ENCODE results near the gene SLC17A4.

SLC17A4 gene

DNA sequence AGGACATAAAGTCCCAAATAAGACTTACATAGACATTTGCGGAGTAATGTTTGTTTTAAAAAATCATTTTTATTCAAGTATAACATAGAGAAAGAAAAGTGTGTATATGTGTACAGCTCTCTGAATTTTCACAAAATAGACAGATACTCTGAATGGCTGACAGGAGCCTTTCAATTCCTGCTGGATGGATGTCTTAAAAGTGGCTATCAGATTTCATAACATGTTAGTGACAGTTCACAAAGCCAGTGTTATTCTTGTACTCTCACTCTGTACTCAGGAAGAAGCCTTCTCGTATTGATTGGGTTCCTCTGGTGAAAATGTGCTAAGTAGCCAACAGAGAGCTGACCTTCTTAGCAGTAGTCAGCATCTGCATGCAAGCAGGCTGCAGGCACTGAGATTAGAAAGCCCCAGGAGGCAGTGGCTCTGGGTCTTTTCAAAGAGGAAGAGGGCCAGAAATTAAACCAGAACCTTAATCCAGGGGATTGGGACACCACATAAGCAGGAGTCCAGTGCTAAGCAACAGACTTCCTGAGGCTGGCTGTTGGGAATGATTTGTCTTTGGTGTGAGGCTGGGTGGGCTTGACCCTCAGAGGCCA lies 19.7 kb downstream of the SLC17A4 start:
- H3K9me3 Mint-ChIP-seq = no peaks in the 10 kb centered on the region
- no peaks in the 10 kb centered on the region for H3K4me1 Mint-ChIP-seq
- H3K27me3 Mint-ChIP-seq = peaks cover 4% of the 10 kb centered on the region
- H3K36me3 Mint-ChIP-seq = no peaks in the 10 kb centered on the region
- H3K4me3 Mint-ChIP-seq = no peak overlapping the region
- no peak overlapping the region for H3K27ac Mint-ChIP-seq

DNA sequence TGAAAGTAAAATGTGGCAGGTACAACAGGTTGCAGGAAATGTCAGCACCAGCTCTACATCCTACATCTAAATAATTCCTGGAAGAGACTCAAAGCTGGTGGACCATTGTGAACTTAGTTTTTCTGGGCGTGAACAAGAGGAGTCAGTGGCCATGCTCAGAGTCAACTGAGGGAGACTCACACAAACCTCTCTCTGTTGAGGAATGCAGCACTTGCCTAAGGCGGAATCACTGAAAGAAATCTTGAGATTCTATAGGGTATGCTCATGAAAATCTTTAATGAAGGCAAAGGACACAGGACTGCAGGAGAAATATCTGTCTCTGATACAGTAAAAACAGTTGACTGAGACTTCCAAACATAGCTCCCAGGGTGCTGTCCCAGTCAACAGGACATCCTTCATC lies 22.5 kb downstream of the SLC17A4 start:
- no peaks in the 10 kb centered on the region for H3K4me1 Mint-ChIP-seq
- no peak overlapping the region for H3K27ac Mint-ChIP-seq
- H3K9me3 Mint-ChIP-seq = no peaks in the 10 kb centered on the region
- H3K36me3 Mint-ChIP-seq = no peaks in the 10 kb centered on the region
- peaks cover 3% of the 10 kb centered on the region for H3K27me3 Mint-ChIP-seq
- no peak overlapping the region for H3K4me3 Mint-ChIP-seq

DNA sequence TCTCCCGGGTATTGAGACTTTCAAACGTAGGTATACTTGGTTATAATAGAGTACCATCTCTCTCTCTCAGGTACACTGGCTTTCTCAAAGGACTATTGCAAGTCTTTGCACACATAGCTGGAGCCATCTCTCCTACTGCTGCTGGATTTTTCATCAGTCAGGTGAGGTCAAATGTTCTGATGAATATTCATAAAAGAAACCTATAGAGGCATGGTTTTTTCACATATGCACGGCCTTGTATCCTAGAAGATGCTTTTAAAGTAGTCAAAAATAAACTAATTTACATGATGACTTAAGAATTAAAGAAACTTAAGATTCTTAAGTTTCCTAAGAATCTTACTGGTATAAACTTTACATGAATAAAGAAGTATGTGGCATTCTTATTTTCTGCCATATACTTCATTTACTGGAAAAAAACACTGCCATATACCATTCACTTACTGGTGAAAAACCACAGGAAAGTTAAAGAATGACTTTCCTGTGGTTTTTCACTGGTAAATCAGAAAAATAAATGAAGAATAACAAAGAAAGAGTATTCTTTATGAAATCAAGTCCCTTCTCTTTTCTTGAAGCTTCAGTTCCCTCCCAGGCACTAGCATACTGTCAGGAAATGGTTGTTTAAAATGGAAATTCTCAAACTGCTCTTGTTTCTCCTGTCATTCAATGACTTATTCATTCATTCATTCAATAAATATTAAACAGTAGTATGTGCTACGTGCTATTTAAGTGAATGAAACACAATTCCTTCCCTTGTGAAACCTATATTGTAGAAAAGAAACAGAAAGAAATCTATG lies 23.5 kb downstream of the SLC17A4 start:
- Mint-ChIP-seq H3K36me3 (no peaks in the 10 kb centered on the region), H3K4me1 (no peaks in the 10 kb centered on the region)

DNA sequence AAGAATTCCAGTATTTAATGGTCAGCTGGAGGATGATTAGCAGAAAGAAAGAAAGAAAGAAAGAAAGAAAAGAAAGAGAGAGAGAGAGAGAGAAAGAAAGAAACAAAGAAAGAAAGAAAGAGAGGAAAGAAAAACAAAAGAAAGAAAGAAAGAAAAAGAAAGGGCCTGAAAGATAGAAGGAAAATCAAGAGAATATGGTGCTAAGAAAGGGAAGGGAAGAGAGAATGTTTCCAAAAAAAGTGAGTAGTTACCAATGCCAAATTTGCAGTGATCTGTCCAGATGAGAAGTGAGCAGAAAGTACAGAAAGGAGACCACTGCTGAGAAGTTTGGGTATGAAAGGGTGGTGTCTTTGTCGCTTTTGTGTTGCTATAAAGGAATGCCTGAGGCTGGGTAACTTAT lies 26.6 kb downstream of the SLC17A4 start:
- no peaks in the 10 kb centered on the region for H3K36me3 Mint-ChIP-seq
- H3K27me3 Mint-ChIP-seq = peaks cover 3% of the 10 kb centered on the region
- H3K9me3 Mint-ChIP-seq = no peaks in the 10 kb centered on the region
- H3K4me3 Mint-ChIP-seq = no peak overlapping the region
- H3K27ac Mint-ChIP-seq = no peak overlapping the region
- no peaks in the 10 kb centered on the region for H3K4me1 Mint-ChIP-seq

More for the DNA sequence above, 23.5 kb downstream of the SLC17A4 start:
- Mint-ChIP-seq H3K4me3 (no peak overlapping the region), H3K27ac (no peak overlapping the region), H3K9me3 (no peaks in the 10 kb centered on the region), H3K27me3 (peaks cover 3% of the 10 kb centered on the region)

DNA sequence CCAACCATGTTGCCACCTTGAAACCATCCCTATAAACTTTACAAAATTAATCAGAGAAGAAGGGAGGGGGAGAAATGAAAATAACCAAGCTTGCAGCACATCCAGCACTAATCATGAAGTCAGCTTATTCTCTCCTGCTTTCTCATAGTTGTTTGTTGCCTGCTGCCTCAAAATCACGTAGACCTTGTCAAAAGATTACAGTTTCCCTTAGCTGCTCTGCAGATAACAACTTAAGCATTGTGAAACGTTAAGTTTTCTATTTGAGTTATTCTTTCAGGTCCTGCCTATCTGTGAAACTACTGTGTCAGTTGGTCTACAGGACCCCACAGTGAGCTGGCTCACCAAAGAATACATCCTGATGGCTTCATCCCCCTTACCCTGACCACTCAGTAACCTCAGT lies 32.9 kb downstream of the SLC17A4 start:
- Mint-ChIP-seq H3K4me1 (no peaks in the 10 kb centered on the region), H3K4me3 (no peak overlapping the region), H3K36me3 (no peaks in the 10 kb centered on the region), H3K27ac (no peak overlapping the region), H3K27me3 (no peaks in the 10 kb centered on the region), H3K9me3 (no peaks in the 10 kb centered on the region)

DNA sequence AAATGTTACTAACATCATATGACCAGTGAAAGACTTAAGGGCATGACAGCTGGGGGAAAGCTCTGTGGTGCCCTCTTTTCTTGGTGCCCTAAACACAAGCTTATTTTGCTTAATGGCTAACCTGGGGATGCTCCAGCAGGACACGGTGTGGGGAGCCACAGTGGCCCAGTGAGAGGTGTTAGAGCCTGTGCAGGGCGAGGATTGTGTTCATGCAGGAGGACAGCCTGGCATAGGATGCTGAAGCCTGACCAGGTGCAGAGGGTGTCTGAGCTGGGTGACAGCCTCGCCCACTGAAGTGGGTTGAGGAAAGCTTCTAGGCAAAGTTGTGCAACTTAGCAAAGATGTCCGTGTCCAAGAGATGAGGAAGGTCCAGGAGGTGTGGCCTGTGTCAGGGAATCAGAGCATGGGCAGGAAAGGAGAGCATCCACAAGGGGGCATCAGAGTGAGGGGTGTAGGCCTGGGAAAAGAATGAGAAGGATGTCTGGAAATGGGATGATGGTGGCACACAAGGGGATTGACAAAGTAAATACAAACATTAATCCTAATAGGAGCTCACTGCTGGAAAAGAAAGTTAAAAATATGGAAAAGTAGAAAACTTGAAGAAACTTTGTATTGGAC lies 33.9 kb downstream of the SLC17A4 start:
- Mint-ChIP-seq H3K27ac (no peak overlapping the region), H3K4me3 (no peak overlapping the region), H3K4me1 (no peaks in the 10 kb centered on the region), H3K9me3 (no peaks in the 10 kb centered on the region), H3K27me3 (no peaks in the 10 kb centered on the region), H3K36me3 (no peaks in the 10 kb centered on the region)

DNA sequence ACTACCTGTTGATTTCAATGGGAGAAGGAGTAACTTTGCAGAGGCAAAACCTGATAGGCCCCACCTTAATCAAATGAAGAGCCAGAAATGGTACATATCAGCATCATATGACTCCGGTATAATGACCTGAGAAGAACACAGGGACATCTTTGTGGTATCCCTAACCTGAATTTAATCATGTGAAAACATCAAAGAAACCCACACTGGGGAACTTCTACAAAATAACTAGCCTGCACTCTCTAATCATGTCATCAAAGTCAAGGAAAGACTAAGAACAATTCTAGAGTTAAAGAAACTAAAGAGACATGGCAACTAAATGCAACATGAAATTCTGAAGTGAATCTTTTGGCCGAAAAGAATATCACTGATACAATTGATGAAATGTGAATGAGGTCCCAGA lies 34.9 kb downstream of the SLC17A4 start:
- H3K36me3 Mint-ChIP-seq = no peaks in the 10 kb centered on the region
- H3K4me1 Mint-ChIP-seq = no peaks in the 10 kb centered on the region
- H3K4me3 Mint-ChIP-seq = no peak overlapping the region
- H3K9me3 Mint-ChIP-seq = no peaks in the 10 kb centered on the region
- H3K27me3 Mint-ChIP-seq = no peaks in the 10 kb centered on the region
- H3K27ac Mint-ChIP-seq = no peak overlapping the region

DNA sequence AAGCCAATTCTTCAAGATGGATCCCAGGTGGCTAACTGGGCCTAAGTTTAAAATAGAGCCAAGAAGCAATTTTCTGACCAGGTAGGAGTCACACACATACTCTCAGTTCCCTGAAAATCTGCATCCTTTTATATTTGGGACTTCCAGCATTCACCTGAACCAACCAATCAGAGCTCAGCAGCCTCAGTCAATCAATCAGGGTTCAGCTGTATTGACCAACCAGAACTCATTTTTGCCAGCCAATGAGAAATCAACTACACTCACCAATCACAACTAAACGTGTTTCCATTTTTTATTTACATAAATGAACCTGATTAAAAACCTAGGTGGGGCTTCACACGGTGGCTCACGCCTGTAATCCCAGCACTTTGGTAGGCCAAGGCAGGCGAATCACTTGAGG lies 37.5 kb downstream of the SLC17A4 start:
- Mint-ChIP-seq H3K27me3 (no peaks in the 10 kb centered on the region), H3K9me3 (no peaks in the 10 kb centered on the region), H3K4me1 (no peaks in the 10 kb centered on the region), H3K4me3 (no peak overlapping the region), H3K27ac (no peak overlapping the region), H3K36me3 (no peaks in the 10 kb centered on the region)

DNA sequence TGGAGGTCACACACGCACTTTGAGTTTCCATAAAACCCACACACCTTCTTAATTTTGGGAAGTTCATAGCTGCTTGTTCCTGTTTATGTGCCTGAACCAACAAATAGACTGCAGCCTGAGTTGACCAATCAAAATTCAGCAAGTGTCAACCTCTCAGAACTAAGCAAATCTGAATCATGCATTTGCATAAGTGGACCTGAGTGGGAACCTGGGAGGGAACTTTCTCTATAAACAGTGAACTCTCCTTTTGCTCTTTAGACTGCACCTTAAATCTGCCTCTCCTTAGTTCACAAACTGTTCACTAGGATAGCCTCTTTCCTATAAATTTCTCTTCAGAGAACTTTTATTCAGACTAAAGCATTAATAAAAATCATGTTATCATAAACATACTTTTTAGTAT lies 39.4 kb downstream of the SLC17A4 start:
- H3K27ac Mint-ChIP-seq = no peak overlapping the region
- no peaks in the 10 kb centered on the region for H3K9me3 Mint-ChIP-seq
- no peaks in the 10 kb centered on the region for H3K36me3 Mint-ChIP-seq
- peaks cover 4% of the 10 kb centered on the region for H3K27me3 Mint-ChIP-seq
- H3K4me3 Mint-ChIP-seq = no peak overlapping the region
- no peaks in the 10 kb centered on the region for H3K4me1 Mint-ChIP-seq

DNA sequence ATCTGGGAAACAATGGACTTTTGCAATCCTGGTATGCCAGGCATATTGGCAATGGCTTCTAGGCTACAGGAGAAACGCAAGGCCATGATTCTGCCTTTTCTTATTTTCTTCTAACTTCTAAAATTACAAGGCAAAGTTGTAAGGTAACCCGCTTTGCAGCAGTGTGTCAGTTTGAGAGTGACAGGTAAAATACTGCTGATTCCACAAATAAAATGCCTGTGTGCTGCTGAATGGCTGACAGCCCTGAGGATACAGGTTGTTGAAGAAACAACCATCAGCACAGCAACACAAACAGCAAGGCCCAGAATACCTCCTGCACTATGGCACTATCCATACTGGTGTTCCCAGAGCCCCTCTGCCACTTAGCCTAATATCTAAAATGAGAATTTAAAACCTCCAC lies 40.2 kb downstream of the SLC17A4 start:
- no peaks in the 10 kb centered on the region for H3K36me3 Mint-ChIP-seq
- no peak overlapping the region for H3K4me3 Mint-ChIP-seq
- H3K4me1 Mint-ChIP-seq = no peaks in the 10 kb centered on the region

DNA sequence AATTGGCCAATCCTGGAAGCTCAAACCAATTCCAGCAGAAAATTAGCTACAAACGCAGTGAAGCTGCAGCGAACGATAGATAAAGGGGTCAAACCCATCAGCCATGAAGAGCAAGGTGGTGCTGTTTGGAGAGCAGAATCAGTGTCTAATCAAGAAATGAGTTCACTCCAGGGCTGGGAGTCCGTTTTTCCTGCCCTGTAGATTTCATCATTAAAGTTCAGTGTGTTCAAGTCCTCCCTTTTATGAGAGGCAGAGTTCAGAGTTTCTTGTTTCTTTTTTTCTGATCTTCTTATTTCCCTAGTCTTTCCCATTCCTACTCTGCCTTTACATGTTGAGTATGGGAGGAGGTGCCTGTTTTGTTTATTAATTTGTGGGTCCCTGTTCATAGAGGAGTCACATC lies 46.9 kb downstream of the SLC17A4 start:
- H3K9me3 Mint-ChIP-seq = no peaks in the 10 kb centered on the region
- no peaks in the 10 kb centered on the region for H3K36me3 Mint-ChIP-seq
- peaks cover 21% of the 10 kb centered on the region for H3K27me3 Mint-ChIP-seq
- no peak overlapping the region for H3K4me3 Mint-ChIP-seq
- no peak overlapping the region for H3K27ac Mint-ChIP-seq
- H3K4me1 Mint-ChIP-seq = no peaks in the 10 kb centered on the region

More for the DNA sequence above, 40.2 kb downstream of the SLC17A4 start:
- H3K27me3 Mint-ChIP-seq = peaks cover 6% of the 10 kb centered on the region
- no peak overlapping the region for H3K27ac Mint-ChIP-seq
- H3K9me3 Mint-ChIP-seq = no peaks in the 10 kb centered on the region

DNA sequence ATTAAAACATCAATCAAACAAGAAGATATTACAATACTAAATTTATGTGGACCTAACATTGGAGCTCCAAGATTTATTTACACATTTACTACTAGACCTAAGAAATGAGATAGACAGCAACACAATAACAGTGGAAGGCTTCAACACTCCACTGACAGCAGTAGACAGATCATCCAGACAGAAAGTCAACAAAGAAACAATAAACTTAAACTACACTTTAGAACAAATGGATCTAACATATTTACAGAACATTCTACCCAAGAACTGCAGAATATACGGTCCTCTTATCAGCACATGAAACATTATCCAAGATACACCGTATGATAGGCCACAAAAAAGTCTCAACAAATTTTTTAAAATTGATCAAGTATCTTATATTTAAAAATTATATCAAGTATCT lies 50.3 kb downstream of the SLC17A4 start:
- Mint-ChIP-seq H3K27ac (no peak overlapping the region), H3K27me3 (peaks cover 23% of the 10 kb centered on the region), H3K4me3 (no peak overlapping the region), H3K4me1 (no peaks in the 10 kb centered on the region), H3K36me3 (no peaks in the 10 kb centered on the region), H3K9me3 (no peaks in the 10 kb centered on the region)

DNA sequence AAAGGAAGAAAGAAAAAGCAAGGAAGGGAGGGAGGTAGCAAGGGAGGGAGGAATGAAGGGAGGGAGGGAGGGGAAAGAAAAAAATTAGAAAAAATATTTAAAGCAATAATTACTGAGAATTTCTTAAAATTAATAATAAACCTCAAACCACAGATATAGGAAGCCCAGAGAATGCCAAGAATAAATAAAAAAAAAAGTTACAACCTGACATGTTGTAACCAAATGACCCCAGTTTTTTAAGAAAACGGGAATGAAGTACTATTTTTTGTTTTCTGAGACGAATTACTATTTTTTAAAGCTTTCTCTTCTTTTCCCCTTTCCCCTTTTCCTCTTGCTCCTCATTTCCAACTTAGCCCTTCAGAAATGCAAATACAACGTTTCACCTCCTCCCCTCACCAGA lies 60.7 kb downstream of the SLC17A4 start:
- H3K36me3 Mint-ChIP-seq = no peaks in the 10 kb centered on the region
- H3K4me3 Mint-ChIP-seq = no peak overlapping the region
- H3K4me1 Mint-ChIP-seq = no peaks in the 10 kb centered on the region
- H3K9me3 Mint-ChIP-seq = no peaks in the 10 kb centered on the region
- no peak overlapping the region for H3K27ac Mint-ChIP-seq
- H3K27me3 Mint-ChIP-seq = peaks cover 11% of the 10 kb centered on the region

DNA sequence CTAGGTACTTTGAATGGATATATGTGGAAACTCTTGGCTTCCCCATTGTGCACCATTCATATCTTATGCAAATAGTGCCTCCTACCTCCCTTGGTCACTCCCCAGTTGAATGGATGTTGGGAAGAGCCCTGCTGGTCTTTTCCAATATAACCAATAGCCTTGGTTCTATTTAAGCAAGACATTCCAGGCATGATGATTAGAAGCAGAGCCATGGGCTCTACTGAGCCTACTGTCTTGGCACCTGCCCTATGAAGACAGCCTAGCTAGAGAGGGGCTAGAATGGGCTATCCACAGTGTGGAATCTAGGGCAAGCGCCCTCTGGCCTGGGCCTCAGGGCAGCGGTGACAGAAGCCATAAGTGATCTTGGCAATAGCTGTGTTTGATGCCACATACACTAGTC lies 61.7 kb downstream of the SLC17A4 start:
- H3K27ac Mint-ChIP-seq = no peak overlapping the region
- H3K27me3 Mint-ChIP-seq = peaks cover 12% of the 10 kb centered on the region
- H3K36me3 Mint-ChIP-seq = no peaks in the 10 kb centered on the region
- no peaks in the 10 kb centered on the region for H3K4me1 Mint-ChIP-seq
- H3K9me3 Mint-ChIP-seq = no peaks in the 10 kb centered on the region
- H3K4me3 Mint-ChIP-seq = no peak overlapping the region

DNA sequence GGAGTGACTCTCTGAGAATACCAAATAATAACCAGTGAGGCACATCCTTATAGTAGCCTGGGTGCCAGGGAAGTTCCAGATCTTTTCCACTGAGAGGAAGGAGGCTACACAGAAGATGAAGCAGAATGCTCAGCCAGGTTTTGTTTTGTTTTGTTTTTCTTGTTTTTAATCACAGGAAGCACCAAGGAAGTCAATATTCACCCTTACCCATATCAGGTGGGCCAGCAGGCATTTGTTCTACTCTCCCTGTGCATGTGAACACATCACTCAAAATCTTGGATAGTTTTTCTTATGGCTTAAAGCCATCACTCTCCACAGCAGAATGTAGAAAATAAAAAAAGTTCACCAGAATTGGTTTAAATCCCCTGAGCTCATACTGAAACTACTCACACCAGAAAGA lies 66.8 kb downstream of the SLC17A4 start:
- Mint-ChIP-seq H3K27ac (no peak overlapping the region), H3K4me3 (no peak overlapping the region), H3K4me1 (no peaks in the 10 kb centered on the region), H3K36me3 (peaks cover 4% of the 10 kb centered on the region), H3K27me3 (peaks cover 23% of the 10 kb centered on the region), H3K9me3 (peaks cover 19% of the 10 kb centered on the region)

DNA sequence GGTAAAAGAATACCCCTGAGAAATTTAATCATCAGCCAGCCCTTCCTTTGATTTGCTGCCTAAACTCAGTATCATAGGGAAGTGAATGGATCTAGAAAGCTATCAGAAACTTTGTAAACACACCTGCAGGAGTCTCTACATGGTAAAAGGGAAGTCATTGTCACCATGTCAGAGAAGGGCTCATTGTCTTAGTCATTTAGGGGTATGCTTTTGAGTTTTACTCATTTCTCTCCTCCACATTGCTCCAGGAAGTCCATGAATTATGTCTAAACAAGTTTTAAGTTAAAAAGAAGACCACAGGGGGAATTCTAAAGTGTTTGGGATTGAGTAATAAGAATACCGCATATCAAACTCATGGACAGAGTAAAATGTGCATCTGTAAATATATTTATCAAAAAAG lies 74.8 kb downstream of the SLC17A4 start:
- peaks cover 4% of the 10 kb centered on the region for H3K36me3 Mint-ChIP-seq
- no peak overlapping the region for H3K4me3 Mint-ChIP-seq
- H3K4me1 Mint-ChIP-seq = no peaks in the 10 kb centered on the region
- H3K27me3 Mint-ChIP-seq = peaks cover 21% of the 10 kb centered on the region
- no peak overlapping the region for H3K27ac Mint-ChIP-seq
- H3K9me3 Mint-ChIP-seq = peaks cover 20% of the 10 kb centered on the region

Data from activated naive CD4-positive, alpha-beta T cell treated with anti-CD3 and anti-CD28 coated beads, Interleukin-2, amount 50 U/mL, for 24 hours (primary cell).